HG03378 (cell line): ENCODE results near the gene SFXN5.

Experiments
- ATAC-seq: cut with Tn5 transposase; IDR thresholded peaks from one replicate; pipeline ENCODE4 v1.9.1; 2021; ENCODE audit warnings: mild to moderate bottlenecking, moderate library complexity; ENCODE audit not compliant: unreplicated experiment

The SFXN5 gene

GRCh38 chr2:72945450-72946019, 126.0 kb downstream of the SFXN5 start:
- ATAC-seq: no peak

- ATAC-seq: no peak
Observed at GRCh38 chr2:72944804-72945449, 126.6 kb downstream of the SFXN5 start.

GRCh38 chr2:72943540-72944395, 127.7 kb downstream of the SFXN5 start:
- no peak for ATAC-seq

- ATAC-seq: no peak
Observed at GRCh38 chr2:72942881-72943418, 128.6 kb downstream of the SFXN5 start.

DNA sequence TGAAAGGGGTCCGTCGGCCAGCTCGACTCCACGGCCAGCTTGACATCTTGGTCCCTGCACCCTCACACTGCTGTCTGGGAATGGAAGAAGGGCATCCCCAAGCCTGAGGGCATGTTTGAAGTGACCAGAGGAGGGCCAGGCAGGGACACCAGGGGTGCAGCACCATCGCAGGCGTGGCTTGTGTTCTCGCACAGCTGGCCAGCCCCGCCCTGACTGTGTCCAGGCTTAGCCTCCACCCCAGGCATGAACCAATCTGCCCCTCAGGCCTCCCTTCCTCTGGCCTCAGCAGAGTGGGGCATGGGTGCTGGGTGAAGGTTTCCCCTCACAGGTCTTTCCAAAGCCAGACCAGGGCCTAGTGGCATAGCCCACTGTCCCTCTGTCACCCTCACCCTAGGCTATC, 129.2 kb downstream of the SFXN5 start:
- no peak for ATAC-seq

DNA sequence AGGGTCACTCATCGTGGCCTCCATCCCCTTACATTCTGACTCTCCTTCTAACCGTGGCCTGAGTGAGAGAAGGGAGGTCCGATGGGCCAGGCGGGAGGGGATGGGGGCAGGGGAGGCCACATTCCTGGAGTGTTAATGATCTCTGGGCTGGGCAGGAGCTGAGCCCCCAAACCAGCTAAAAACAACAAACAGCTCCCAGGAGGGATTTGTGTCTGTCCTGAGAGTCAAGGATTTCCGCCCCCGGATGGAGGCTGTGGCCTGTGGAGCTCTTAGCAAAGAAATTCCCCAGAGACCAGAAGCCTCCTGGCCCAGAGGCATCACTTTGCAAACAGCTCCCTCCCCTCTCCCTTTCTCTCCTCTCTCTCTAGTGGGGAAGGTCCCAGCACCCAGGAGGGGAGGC, 130.7 kb downstream of the SFXN5 start:
- no peak for ATAC-seq

GRCh38 chr2:72940361-72940760, 131.2 kb downstream of the SFXN5 start:
- no peak for ATAC-seq

GRCh38 chr2:72938455-72938854, 133.1 kb downstream of the SFXN5 start:
- ATAC-seq: no peak

DNA sequence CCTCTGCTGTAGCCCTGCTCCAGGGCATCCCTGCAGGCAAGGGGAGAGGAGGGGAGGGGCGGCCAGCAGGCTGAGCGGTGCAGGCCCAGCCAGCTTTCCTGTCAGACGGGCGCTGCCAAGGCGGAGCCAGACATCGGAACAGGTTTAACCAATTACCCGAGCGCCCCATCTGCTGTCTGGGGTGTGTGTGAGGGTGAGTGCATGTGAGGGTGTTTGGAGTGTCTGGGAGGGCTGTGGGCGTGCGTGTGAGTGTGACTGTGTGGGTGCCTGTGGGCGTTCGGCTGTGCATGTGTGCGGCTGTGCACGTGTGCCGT, 134.2 kb downstream of the SFXN5 start:
- ATAC-seq: no peak

GRCh38 chr2:72936660-72937355, 134.7 kb downstream of the SFXN5 start:
- ATAC-seq: no peak

DNA sequence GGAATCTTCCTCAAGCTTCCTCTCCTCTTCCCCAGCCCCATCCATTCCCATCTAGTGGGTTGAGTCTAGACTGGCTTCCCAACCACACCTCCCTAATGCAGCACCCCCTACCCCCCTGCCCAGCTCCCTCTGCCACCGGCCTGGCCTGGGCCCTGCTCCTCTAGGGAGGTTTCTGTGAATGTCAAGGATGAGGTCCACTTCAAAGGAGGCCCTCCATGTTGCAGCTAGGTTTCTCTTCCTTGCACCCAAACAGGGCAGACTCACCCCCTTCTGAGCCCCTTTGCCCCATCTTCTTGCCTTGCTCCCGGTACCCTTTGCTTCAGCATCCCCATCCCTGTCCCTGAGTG, 135.9 kb downstream of the SFXN5 start:
- ATAC-seq: no peak

DNA sequence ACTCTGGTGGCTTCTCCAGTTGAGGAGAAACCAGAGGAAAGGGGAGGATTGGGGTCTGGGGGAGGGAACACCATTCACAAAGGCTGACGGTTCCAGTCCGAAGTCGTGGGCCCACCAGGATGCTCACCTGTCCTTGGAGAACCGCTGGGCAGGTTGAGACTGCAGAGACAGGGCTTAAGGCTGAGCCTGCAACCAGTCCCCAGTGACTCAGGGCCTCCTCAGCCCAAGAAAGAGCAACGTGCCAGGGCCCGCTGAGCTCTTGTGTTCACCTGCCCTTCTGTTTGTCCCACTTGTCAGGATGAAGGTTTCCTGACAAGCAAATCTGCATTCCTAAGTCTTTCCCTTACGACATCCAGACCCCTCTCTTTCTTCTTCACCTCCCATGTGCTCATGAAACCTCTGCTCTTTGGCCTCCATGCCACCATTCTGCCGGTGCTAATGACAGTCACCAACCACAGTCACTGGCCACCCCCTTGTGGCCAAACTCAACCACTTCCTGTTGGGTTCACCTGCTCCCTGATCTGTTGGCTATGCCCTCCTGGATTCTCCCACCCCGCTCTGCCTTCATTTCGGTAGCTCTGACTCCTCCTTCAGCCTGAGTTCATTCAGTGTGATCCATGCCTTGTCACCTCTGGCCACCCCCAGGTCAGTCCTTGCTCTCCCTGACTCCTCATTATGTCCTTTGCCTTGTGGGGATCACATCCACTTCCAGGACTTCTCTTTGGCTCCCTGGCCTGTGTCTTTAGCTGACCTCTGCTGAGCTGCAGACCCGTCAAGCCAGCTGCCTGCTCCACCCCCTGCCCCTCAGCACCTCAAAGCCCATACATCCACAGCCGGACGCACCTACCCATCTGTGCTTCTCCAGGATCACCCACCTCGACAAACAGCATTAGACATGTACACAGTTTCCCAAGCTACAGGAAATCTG, 136.6 kb downstream of the SFXN5 start:
- peak; percentile 64 for ATAC-seq

DNA sequence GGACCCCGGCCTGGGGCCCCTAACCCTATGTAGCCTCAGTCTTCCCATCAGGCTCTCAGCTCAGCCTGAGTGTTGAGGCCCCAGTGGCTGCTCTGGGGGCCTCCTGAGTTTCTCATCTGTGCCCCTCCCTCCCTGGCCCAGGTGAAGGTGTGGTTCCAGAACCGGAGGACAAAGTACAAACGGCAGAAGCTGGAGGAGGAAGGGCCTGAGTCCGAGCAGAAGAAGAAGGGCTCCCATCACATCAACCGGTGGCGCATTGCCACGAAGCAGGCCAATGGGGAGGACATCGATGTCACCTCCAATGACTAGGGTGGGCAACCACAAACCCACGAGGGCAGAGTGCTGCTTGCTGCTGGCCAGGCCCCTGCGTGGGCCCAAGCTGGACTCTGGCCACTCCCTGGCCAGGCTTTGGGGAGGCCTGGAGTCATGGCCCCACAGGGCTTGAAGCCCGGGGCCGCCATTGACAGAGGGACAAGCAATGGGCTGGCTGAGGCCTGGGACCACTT, 137.8 kb downstream of the SFXN5 start:
- no peak for ATAC-seq

DNA sequence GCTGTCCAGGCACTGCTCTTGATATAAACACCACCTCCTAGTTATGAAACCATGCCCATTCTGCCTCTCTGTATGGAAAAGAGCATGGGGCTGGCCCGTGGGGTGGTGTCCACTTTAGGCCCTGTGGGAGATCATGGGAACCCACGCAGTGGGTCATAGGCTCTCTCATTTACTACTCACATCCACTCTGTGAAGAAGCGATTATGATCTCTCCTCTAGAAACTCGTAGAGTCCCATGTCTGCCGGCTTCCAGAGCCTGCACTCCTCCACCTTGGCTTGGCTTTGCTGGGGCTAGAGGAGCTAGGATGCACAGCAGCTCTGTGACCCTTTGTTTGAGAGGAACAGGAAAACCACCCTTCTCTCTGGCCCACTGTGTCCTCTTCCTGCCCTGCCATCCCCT, 138.3 kb downstream of the SFXN5 start:
- ATAC-seq: no peak

DNA sequence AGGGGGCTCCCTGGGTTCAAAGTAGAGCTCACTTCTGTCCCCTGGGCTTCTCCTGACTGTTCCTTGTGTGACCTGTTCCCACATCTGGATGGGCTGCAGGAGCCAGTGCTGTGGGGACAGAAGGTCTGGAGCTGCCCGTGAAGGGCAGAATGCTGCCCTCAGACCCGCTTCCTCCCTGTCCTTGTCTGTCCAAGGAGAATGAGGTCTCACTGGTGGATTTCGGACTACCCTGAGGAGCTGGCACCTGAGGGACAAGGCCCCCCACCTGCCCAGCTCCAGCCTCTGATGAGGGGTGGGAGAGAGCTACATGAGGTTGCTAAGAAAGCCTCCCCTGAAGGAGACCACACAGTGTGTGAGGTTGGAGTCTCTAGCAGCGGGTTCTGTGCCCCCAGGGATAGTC, 138.7 kb downstream of the SFXN5 start:
- ATAC-seq: no peak

GRCh38 chr2:72932045-72932740, 139.3 kb downstream of the SFXN5 start:
- no peak for ATAC-seq

DNA sequence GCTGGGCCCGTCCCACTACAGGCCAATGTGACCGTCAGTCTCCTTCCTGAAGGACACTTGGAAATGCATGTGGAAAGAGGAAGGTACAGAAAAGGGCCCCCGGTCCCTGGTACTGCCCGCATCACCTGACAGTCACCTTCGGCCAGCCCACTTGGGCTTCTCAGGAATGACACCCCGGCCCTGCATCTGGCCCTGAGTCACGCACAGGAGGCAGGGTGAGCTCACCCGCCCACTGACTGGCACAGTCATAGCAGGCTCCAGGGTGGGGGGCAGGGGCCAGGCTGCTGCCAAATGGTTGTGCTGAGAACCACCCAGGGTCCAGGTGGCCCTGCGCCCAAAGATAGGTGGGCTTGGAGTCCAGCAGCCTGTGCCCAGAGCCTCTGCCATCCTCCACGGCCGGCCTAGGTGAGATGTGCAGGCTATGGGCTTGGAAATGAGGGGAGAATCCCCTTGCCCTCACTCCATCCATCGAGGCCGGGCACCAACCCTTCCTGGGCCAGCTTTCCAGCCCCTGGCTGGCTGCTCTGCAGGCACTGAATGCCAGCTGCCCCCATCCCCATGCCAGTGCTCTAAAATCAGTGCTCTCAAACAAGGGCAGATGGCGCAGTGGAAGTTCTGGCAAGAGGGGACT, 140.1 kb downstream of the SFXN5 start:
- ATAC-seq: no peak

DNA sequence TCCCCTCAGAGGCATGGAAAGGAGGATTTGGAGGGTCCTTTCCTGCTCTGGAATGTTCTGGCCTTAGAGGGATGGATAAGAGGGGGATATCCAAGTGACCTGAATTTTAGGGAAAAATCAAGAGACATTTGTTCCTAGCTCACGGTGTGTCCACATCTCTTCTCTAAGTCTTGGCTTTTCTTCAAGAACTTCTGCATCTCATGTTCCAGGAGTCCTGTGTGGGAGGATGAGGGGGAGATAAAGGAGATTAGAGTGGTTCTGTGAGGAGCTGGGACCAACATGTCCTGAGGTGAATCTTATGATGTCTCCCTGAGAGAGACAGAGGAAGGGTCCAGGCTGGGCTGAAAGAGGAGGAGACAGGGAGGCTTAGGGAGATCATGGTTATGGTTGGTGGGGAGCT, 142.5 kb downstream of the SFXN5 start:
- ATAC-seq: no peak
